ENCODE measurements around the gene SH3RF3. TPM values are rescaled to one million over a fixed set of nuclear protein-coding genes. Genes with fewer than 3 reads are reported as not detected.

Gene SH3RF3
- total and polyA plus RNA-seq, 4 experiments from 2014 or later, result 0.26 to 2.2 (median 2.1) TPM; not detected in 1

GRCh38 chr2:109260886-109261700 is 132.1 kb downstream of the SH3RF3 start:
- POLR2A ChIA-PET (ENCODE audit: partially characterized antibody), result no interaction called here
- intact Hi-C loops (cut with micrococcal nuclease), result no loop called here
- DNase-seq, result no peak
- Histone ChIP-seq H3K4me1 (ENCODE audit: insufficient read depth, low read length) (no peaks in the 10 kb centered on the region), H3K36me3 (ENCODE audit: insufficient read depth, low read length) (no peaks in the 10 kb centered on the region), H3K27ac (ENCODE audit: low read depth, low read length) (no peak overlapping the region), H3K27me3 (ENCODE audit: insufficient read depth, low read length) (no peaks in the 10 kb centered on the region), H3K9me3 (ENCODE audit: control insufficient read depth in 1 of 2, low read length in 2 of 2) (no peaks in the 10 kb centered on the region), H3K4me3 (ENCODE audit: low read length in 2 of 2) (no peak overlapping the region)
- CTCF ChIA-PET (ENCODE audit: partially characterized antibody), result no interaction called here
- Mint-ChIP-seq H3K4me1 (peaks cover 0 to 1% (median 0%) of the 10 kb centered on the region in 4 donors), H3K27me3 (peaks cover 4 to 5% of the 10 kb centered on the region in 2 donors), H3K9me3 (no peaks in the 10 kb centered on the region), H3K27ac (no peak overlapping the region), H3K36me3 (no peaks in the 10 kb centered on the region), H3K4me3 (no peak overlapping the region)

GRCh38 chr2:109261906-109262631 is 133.1 kb downstream of the SH3RF3 start:
- no peaks in the 10 kb centered on the region for H3K9me3 Mint-ChIP-seq
- POLR2A ChIA-PET (ENCODE audit: partially characterized antibody), result no interaction called here
- H3K4me3 ChIP-seq (ENCODE audit: low read length in 2 of 2), result no peak overlapping the region

GRCh38 chr2:109264595-109265328 is 135.8 kb downstream of the SH3RF3 start:
- Mint-ChIP-seq H3K36me3 (no peaks in the 10 kb centered on the region), H3K27ac (peak overlapping the region in 1 of 7 donors; percentile 23), H3K4me3 (no peak overlapping the region), H3K4me1 (no peaks in the 10 kb centered on the region), H3K27me3 (peaks cover 5 to 8% of the 10 kb centered on the region in 2 donors), H3K9me3 (no peaks in the 10 kb centered on the region)
- intact Hi-C loops (cut with micrococcal nuclease), result no loop called here
- no peaks in the 10 kb centered on the region for H3K4me1 ChIP-seq (ENCODE audit: insufficient read depth, low read length)
- no peak overlapping the region for H3K27ac ChIP-seq (ENCODE audit: low read depth, low read length)
- H3K27me3 ChIP-seq (ENCODE audit: insufficient read depth, low read length), result no peaks in the 10 kb centered on the region
- H3K9me3 ChIP-seq (ENCODE audit: control insufficient read depth in 1 of 2, low read length in 2 of 2), result no peaks in the 10 kb centered on the region
- POLR2A ChIA-PET (ENCODE audit: partially characterized antibody), result no interaction called here
- H3K36me3 ChIP-seq (ENCODE audit: insufficient read depth, low read length), result no peaks in the 10 kb centered on the region
- no peak overlapping the region for H3K4me3 ChIP-seq (ENCODE audit: low read length in 2 of 2)
- CTCF ChIA-PET (ENCODE audit: partially characterized antibody), result no interaction called here
- DNase-seq, result no peak

More at GRCh38 chr2:109261906-109262631, 133.1 kb downstream of the SH3RF3 start:
- no peaks in the 10 kb centered on the region for H3K27me3 ChIP-seq (ENCODE audit: insufficient read depth, low read length)
- H3K9me3 ChIP-seq (ENCODE audit: control insufficient read depth in 1 of 2, low read length in 2 of 2), result no peaks in the 10 kb centered on the region
- no peaks in the 10 kb centered on the region for H3K36me3 ChIP-seq (ENCODE audit: insufficient read depth, low read length)
- intact Hi-C loops (cut with micrococcal nuclease), result no loop called here
- H3K4me1 ChIP-seq (ENCODE audit: insufficient read depth, low read length), result no peaks in the 10 kb centered on the region
- CTCF ChIA-PET (ENCODE audit: partially characterized antibody), result interaction anchor here (1.1 kb wide), 1 partner anchor 284 kb away, joined by 3 read pairs; no protein-coding TSS in a partner anchor
- Mint-ChIP-seq H3K27me3 (peaks cover 4 to 8% of the 10 kb centered on the region in 2 donors), H3K4me3 (no peak overlapping the region), H3K27ac (no peak overlapping the region), H3K4me1 (no peaks in the 10 kb centered on the region), H3K36me3 (no peaks in the 10 kb centered on the region)
- no peak overlapping the region for H3K27ac ChIP-seq (ENCODE audit: low read depth, low read length)
- no peak for DNase-seq

GRCh38 chr2:109265369-109265768 is 136.4 kb downstream of the SH3RF3 start:
- H3K27ac ChIP-seq (ENCODE audit: low read depth, low read length), result no peak overlapping the region
- H3K9me3 Mint-ChIP-seq, result no peaks in the 10 kb centered on the region
- H3K4me3 Mint-ChIP-seq, result no peak overlapping the region
- no peak for DNase-seq
- CTCF ChIA-PET (ENCODE audit: partially characterized antibody), result no interaction called here
- no peaks in the 10 kb centered on the region for H3K36me3 Mint-ChIP-seq
- no peaks in the 10 kb centered on the region for H3K4me1 Mint-ChIP-seq
- H3K4me3 ChIP-seq (ENCODE audit: low read length in 2 of 2), result no peak overlapping the region
- intact Hi-C loops (cut with micrococcal nuclease), result no loop called here
- H3K36me3 ChIP-seq (ENCODE audit: insufficient read depth, low read length), result no peaks in the 10 kb centered on the region
- no peaks in the 10 kb centered on the region for H3K4me1 ChIP-seq (ENCODE audit: insufficient read depth, low read length)
- H3K9me3 ChIP-seq (ENCODE audit: control insufficient read depth in 1 of 2, low read length in 2 of 2), result no peaks in the 10 kb centered on the region
- H3K27me3 Mint-ChIP-seq, result peaks cover 5 to 11% of the 10 kb centered on the region in 2 donors
- H3K27ac Mint-ChIP-seq, result no peak overlapping the region
- POLR2A ChIA-PET (ENCODE audit: partially characterized antibody), result no interaction called here
- no peaks in the 10 kb centered on the region for H3K27me3 ChIP-seq (ENCODE audit: insufficient read depth, low read length)

GRCh38 chr2:109265953-109266352 is 136.9 kb downstream of the SH3RF3 start:
- POLR2A ChIA-PET (ENCODE audit: partially characterized antibody), result no interaction called here
- Histone ChIP-seq H3K27ac (ENCODE audit: low read depth, low read length) (no peak overlapping the region), H3K27me3 (ENCODE audit: insufficient read depth, low read length) (no peaks in the 10 kb centered on the region), H3K36me3 (ENCODE audit: insufficient read depth, low read length) (no peaks in the 10 kb centered on the region), H3K9me3 (ENCODE audit: control insufficient read depth in 1 of 2, low read length in 2 of 2) (no peaks in the 10 kb centered on the region), H3K4me1 (ENCODE audit: insufficient read depth, low read length) (no peaks in the 10 kb centered on the region), H3K4me3 (ENCODE audit: low read length in 2 of 2) (no peak overlapping the region)
- H3K36me3 Mint-ChIP-seq, result no peaks in the 10 kb centered on the region
- peaks cover 5 to 11% of the 10 kb centered on the region in 2 donors for H3K27me3 Mint-ChIP-seq
- DNase-seq, result no peak
- intact Hi-C loops (cut with micrococcal nuclease), result no loop called here
- CTCF ChIA-PET (ENCODE audit: partially characterized antibody), result no interaction called here
- no peaks in the 10 kb centered on the region for H3K9me3 Mint-ChIP-seq
- no peak overlapping the region for H3K27ac Mint-ChIP-seq
- H3K4me3 Mint-ChIP-seq, result peak overlapping the region in 1 of 8 donors; percentile 7
- no peaks in the 10 kb centered on the region for H3K4me1 Mint-ChIP-seq

- Mint-ChIP-seq H3K36me3 (no peaks in the 10 kb centered on the region), H3K4me1 (no peaks in the 10 kb centered on the region), H3K27ac (no peak overlapping the region), H3K9me3 (no peaks in the 10 kb centered on the region), H3K27me3 (peaks cover 5 to 11% of the 10 kb centered on the region in 2 donors), H3K4me3 (no peak overlapping the region)
- intact Hi-C loops (cut with micrococcal nuclease), result no loop called here
- H3K4me1 ChIP-seq (ENCODE audit: insufficient read depth, low read length), result no peaks in the 10 kb centered on the region
- no peaks in the 10 kb centered on the region for H3K27me3 ChIP-seq (ENCODE audit: insufficient read depth, low read length)
- DNase-seq, result no peak
- H3K36me3 ChIP-seq (ENCODE audit: insufficient read depth, low read length), result no peaks in the 10 kb centered on the region
- no peaks in the 10 kb centered on the region for H3K9me3 ChIP-seq (ENCODE audit: control insufficient read depth in 1 of 2, low read length in 2 of 2)
- ChIA-PET POLR2A (ENCODE audit: partially characterized antibody) (no interaction called here), CTCF (ENCODE audit: partially characterized antibody) (no interaction called here)
- H3K4me3 ChIP-seq (ENCODE audit: low read length in 2 of 2), result no peak overlapping the region
- H3K27ac ChIP-seq (ENCODE audit: low read depth, low read length), result no peak overlapping the region
These were observed 137.5 kb downstream of the SH3RF3 start for GRCh38 chr2:109266496-109266895.
